Measurements from ENCODE around the gene NUDC. TPM values are rescaled to one million over a fixed set of nuclear protein-coding genes. Genes with fewer than 3 reads are reported as not detected.

Gene NUDC
- total and polyA plus RNA-seq, 9 of the 15 experiments (the other 6 are each of a cell fraction or from before 2014, with no cell fraction given): 9.8 to 234 (median 149) TPM

- no peak for TF ChIP-seq CHD7 (IDR thresholded peaks at IDR 0.05; ENCODE audit: low read depth, low read length)
- no peak for TF ChIP-seq ZNF668 (CRISPR knock-in tag; IDR thresholded peaks at IDR 0.05)
- TF ChIP-seq THRA (IDR thresholded peaks at IDR 0.05): no peak
- no peak for TF ChIP-seq CREB3 (tag; conservative IDR thresholded peaks at IDR 0.05; ENCODE audit: low read depth)
- no peak for TF ChIP-seq ZC3H11A (IDR thresholded peaks at IDR 0.05; ENCODE audit: low read depth, low read length)
- no peak for TF ChIP-seq NUFIP1 (IDR thresholded peaks at IDR 0.05; ENCODE audit: partially characterized antibody)
- TF ChIP-seq RBBP5 (IDR thresholded peaks at IDR 0.05; ENCODE audit: borderline replicate concordance, insufficient read depth, low read length, poor library complexity, severe bottlenecking): peak; percentile 95
- TF ChIP-seq HNRNPLL (IDR thresholded peaks at IDR 0.05; ENCODE audit: low read depth, low read length, poor library complexity, severe bottlenecking): peak; percentile 28
- no peak for TF ChIP-seq ELF4 (CRISPR knock-in tag; IDR thresholded peaks at IDR 0.05)
- TF ChIP-seq ELK3 (CRISPR knock-in tag; IDR thresholded peaks at IDR 0.05): no peak
- no peak for TF ChIP-seq CREBBP (IDR thresholded peaks at IDR 0.05; ENCODE audit: low read depth, low read length)
Measured at GRCh38 chr1:26900001-26900814, 21.3 kb upstream of the NUDC start, which contains the start of gene GPATCH3 (continued).
